PC-3 (cell line): Measurements from ENCODE around the gene SNRPA. TPM values are rescaled to one million over a fixed set of nuclear protein-coding genes. Genes with fewer than 3 reads are reported as not detected.

Source experiments
- ATAC-seq: fragments of 200-7000 bp; cut with Tn5 transposase; 2 replicates; pipeline ENCODE4 v1.9.1; 2020; ENCODE audit warnings: mild to moderate bottlenecking, moderate library complexity
- BruUV-seq: library from RNA; stranded (reverse); fragments of 400-500 nt; replicated peaks from 2 replicates; lab custom pipeline; 2021; lab: Mats Ljungman, UMichigan
- CTCF ChIA-PET: fragments of 300-600 bp; sonication (Branson Sonifier 250); formaldehyde crosslinking; loops from one replicate; lab custom pipeline; 2022; ENCODE audit warnings: antibody characterized with exemption; lab: Charles Lee
- POLR2A ChIA-PET: fragments of 300-600 bp; sonication (Branson Sonifier 250); formaldehyde crosslinking; loops from one replicate; lab custom pipeline; 2022; ENCODE audit warnings: antibody characterized with exemption; ENCODE audit not compliant: unreplicated experiment; lab: Charles Lee
- DNase-seq: peaks from one replicate; pipeline ENCODE4 v3.0.0-alpha.2; 2015
- H2AFZ ChIP-seq: fragments of 300-600 bp; sonication (generic); 2 replicates; pipeline ENCODE4 v1.6.0; 2016; ENCODE audit warnings: antibody characterized with exemption, low read length
- H3F3A ChIP-seq: fragments of 300-600 bp; sonication (generic); one replicate; pipeline ENCODE4 v1.6.0; 2017; ENCODE audit warnings: antibody characterized with exemption, low read length, control low read depth, mild to moderate bottlenecking; ENCODE audit not compliant: unreplicated experiment
- H3K27ac ChIP-seq: fragments of 300-600 bp; sonication (generic); 2 replicates; pipeline ENCODE4 v1.5.1; 2016; ENCODE audit warnings: mild to moderate bottlenecking, low read length
- H3K27me3 ChIP-seq: fragments of 300-600 bp; sonication (generic); 2 replicates; pipeline ENCODE4 v1.6.1; 2016; ENCODE audit warnings: low read length, mixed read lengths
- H3K36me3 ChIP-seq: fragments of 300-600 bp; sonication (generic); 2 replicates; pipeline ENCODE4 v1.6.1; 2016; ENCODE audit warnings: low read depth, mixed run types, low read length, mixed read lengths
- H3K4me1 ChIP-seq: fragments of 300-600 bp; sonication (generic); 2 replicates; pipeline ENCODE4 v1.5.1; 2016; ENCODE audit warnings: low read length; ENCODE audit not compliant: insufficient read depth
- H3K4me2 ChIP-seq: fragments of 300-600 bp; sonication (generic); 2 replicates; pipeline ENCODE4 v1.6.0; 2016; ENCODE audit warnings: low read length
- H3K4me3 ChIP-seq: fragments of 300-600 bp; sonication (generic); 2 replicates; pipeline ENCODE4 v1.5.1; 2016; ENCODE audit warnings: mild to moderate bottlenecking, low read length, mixed read lengths
- H3K79me2 ChIP-seq: fragments of 300-600 bp; sonication (generic); 2 replicates; pipeline ENCODE4 v1.6.1; 2017; ENCODE audit warnings: low read length, mixed read lengths
- H3K9ac ChIP-seq: fragments of 300-600 bp; sonication (generic); 2 replicates; pipeline ENCODE4 v1.6.0; 2016; ENCODE audit warnings: mild to moderate bottlenecking, low read length
- H3K9me2 ChIP-seq: fragments of 300-600 bp; sonication (generic); replicated peaks from 2 replicates; pipeline ENCODE4 v1.6.1; 2016; ENCODE audit warnings: mixed run types, low read length, mixed read lengths
- H3K9me3 ChIP-seq: fragments of 300-600 bp; sonication (generic); 2 replicates; pipeline ENCODE4 v1.6.1; 2016; ENCODE audit warnings: low read length, mixed read lengths
- H4K20me1 ChIP-seq: fragments of 300-600 bp; sonication (generic); 2 replicates; pipeline ENCODE4 v1.6.1; 2016; ENCODE audit warnings: low read length, mixed read lengths
- EZH2 ChIP-seq: fragments of 300-600 bp; sonication (generic); IDR thresholded peaks from one replicate; pipeline ENCODE4 v1.6.1; 2017; ENCODE audit warnings: antibody characterized with exemption, mild to moderate bottlenecking, low read length; ENCODE audit not compliant: unreplicated experiment
- EZH2phosphoT487 ChIP-seq: fragments of 300-600 bp; sonication (generic); IDR thresholded peaks from 2 replicates; pipeline ENCODE4 v1.6.1; 2018; ENCODE audit warnings: mild to moderate bottlenecking, antibody characterized with exemption, low read length, borderline replicate concordance
- intact Hi-C: fragments of 100-400 bp; cut with micrococcal nuclease; formaldehyde crosslinking; loops from 2 replicates; pipeline ENCODE4 v1.9.0; 2023
- total RNA-seq: library from RNA; depleted of rRNA; stranded (reverse); fragments of >200 nt; gene quantifications from 2 replicates; pipeline ENCODE4 v1.2.3, GENCODE V29; 2014
- TF ChIP-seq, protein P1 (sequence below): fragments of 300-600 bp; sonication (generic); conservative IDR thresholded peaks from 2 replicates; pipeline ENCODE4 v1.5.1; 2017; ENCODE audit warnings: antibody characterized with exemption, low read depth, mild to moderate bottlenecking, low read length

SNRPA gene
- total RNA-seq, 1 experiment from 2014 or later: 243 TPM

DNA sequence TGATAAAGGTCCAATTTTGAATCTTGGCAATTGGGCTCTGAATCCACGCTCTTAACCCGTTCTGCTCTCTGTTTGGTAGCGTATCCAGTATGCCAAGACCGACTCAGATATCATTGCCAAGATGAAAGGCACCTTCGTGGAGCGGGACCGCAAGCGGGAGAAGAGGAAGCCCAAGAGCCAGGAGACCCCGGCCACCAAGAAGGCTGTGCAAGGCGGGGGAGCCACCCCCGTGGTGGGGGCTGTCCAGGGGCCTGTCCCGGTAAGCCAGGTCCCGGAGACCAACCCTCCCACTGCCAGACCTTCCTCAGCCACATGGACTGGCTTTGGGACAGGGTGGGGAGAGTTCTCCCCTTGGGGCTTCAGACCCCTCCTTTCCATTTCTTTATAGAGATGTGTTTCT is 8.3 kb downstream of the SNRPA start:
- Histone ChIP-seq H3K9ac (no peak overlapping the region), H3K79me2 (peaks cover 47% of the 10 kb centered on the region), H2AFZ (no peak overlapping the region), H4K20me1 (peaks cover 26% of the 10 kb centered on the region), H3K4me3 (no peak overlapping the region), H3K9me3 (no peaks in the 10 kb centered on the region), H3K9me2 (no peaks in the 10 kb centered on the region), H3K27me3 (no peaks in the 10 kb centered on the region), H3K27ac (no peak overlapping the region), H3K4me1 (peaks cover 24% of the 10 kb centered on the region), H3K36me3 (peaks cover 55% of the 10 kb centered on the region), H3K4me2 (no peak overlapping the region), H3F3A (no peaks in the 10 kb centered on the region)
- ATAC-seq (no peak), DNase-seq (no peak)
- TF ChIP-seq, protein P1, sequence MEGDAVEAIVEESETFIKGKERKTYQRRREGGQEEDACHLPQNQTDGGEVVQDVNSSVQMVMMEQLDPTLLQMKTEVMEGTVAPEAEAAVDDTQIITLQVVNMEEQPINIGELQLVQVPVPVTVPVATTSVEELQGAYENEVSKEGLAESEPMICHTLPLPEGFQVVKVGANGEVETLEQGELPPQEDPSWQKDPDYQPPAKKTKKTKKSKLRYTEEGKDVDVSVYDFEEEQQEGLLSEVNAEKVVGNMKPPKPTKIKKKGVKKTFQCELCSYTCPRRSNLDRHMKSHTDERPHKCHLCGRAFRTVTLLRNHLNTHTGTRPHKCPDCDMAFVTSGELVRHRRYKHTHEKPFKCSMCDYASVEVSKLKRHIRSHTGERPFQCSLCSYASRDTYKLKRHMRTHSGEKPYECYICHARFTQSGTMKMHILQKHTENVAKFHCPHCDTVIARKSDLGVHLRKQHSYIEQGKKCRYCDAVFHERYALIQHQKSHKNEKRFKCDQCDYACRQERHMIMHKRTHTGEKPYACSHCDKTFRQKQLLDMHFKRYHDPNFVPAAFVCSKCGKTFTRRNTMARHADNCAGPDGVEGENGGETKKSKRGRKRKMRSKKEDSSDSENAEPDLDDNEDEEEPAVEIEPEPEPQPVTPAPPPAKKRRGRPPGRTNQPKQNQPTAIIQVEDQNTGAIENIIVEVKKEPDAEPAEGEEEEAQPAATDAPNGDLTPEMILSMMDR: no peak
- TF ChIP-seq EZH2 (no peak), EZH2phosphoT487 (no peak)
- no TSS peak for BruUV-seq
- intact Hi-C loops: no loop called here
- ChIA-PET POLR2A (no interaction called here), CTCF (no interaction called here)

DNA sequence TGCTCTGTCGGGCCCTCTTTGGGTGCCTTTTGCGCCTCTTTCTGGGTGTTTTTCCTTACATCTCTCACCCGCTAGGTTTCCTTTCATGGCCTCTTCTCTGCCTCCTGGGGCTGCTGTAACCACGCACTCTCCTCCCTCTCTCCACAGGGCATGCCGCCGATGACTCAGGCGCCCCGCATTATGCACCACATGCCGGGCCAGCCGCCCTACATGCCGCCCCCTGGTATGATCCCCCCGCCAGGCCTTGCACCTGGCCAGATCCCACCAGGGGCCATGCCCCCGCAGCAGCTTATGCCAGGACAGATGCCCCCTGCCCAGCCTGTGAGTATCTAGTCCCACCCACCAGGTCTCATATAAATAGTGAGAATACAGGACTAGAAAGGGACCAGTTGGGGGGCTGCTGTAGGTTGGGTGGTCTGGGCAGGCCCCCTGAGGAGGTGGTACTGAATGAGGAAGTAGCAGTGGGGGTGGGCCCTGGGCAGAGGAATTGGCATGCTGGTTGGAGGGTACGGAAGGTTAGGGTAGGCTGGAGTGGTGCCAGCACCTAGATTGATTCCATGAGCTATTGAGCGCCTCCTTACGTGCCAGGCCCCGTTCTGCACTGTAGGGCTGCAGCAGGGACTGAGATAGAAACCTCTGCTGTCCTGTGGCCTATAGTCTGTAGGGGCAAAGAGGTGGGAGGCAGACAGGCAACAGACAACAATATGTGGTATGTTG is 11.9 kb downstream of the SNRPA start:
- Histone ChIP-seq H3K9ac (no peak overlapping the region), H4K20me1 (no peaks in the 10 kb centered on the region), H3K4me2 (no peak overlapping the region), H3K27ac (no peak overlapping the region), H3K4me3 (no peak overlapping the region), H3K9me3 (no peaks in the 10 kb centered on the region), H3F3A (no peaks in the 10 kb centered on the region), H3K4me1 (no peaks in the 10 kb centered on the region), H3K36me3 (peaks cover 57% of the 10 kb centered on the region), H3K27me3 (no peaks in the 10 kb centered on the region), H3K79me2 (peaks cover 14% of the 10 kb centered on the region), H2AFZ (no peak overlapping the region), H3K9me2 (no peaks in the 10 kb centered on the region)
- no peak for ATAC-seq
- CTCF ChIA-PET: no interaction called here
- DNase-seq: no peak
- intact Hi-C loops: no loop called here
- TF ChIP-seq EZH2: no peak
- TF ChIP-seq, protein P1: no peak
- no peak for TF ChIP-seq EZH2phosphoT487
- POLR2A ChIA-PET: no interaction called here
- no TSS peak for BruUV-seq

DNA sequence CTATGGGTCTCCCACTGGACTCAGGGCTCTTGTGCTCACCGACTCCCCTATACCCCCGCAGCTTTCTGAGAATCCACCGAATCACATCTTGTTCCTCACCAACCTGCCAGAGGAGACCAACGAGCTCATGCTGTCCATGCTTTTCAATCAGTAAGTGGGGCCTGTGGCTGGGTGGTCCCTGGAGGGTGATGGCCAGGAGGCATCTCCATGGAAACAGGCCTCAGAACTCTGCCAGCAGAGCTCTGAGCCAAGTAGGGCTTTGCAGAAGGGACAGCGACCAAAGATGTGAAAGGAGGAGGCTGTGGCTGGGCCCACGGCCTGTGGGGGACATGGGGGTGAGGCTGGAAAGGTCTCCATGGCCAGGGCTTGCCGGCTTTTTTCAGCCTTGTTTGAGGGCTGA is 12.5 kb downstream of the SNRPA start:
- ATAC-seq (no peak), DNase-seq (no peak)
- Histone ChIP-seq H3K9ac (no peak overlapping the region), H3K27me3 (no peaks in the 10 kb centered on the region), H3K4me1 (no peaks in the 10 kb centered on the region), H3K9me3 (no peaks in the 10 kb centered on the region), H3K9me2 (no peaks in the 10 kb centered on the region), H4K20me1 (no peaks in the 10 kb centered on the region), H3F3A (no peaks in the 10 kb centered on the region), H2AFZ (no peak overlapping the region), H3K4me2 (no peak overlapping the region), H3K27ac (no peak overlapping the region), H3K4me3 (no peak overlapping the region), H3K79me2 (peaks cover 10% of the 10 kb centered on the region), H3K36me3 (peaks cover 53% of the 10 kb centered on the region)
- ChIA-PET POLR2A (interaction anchor here (0.5 kb wide), 1 partner anchor 42 kb away, joined by 3 read pairs; no protein-coding TSS in a partner anchor), CTCF (interaction anchor here (0.6 kb wide), 1 partner anchor 500 kb away, joined by 3 read pairs; no protein-coding TSS in a partner anchor)
- no TSS peak for BruUV-seq
- TF ChIP-seq, protein P1: no peak
- TF ChIP-seq EZH2 (no peak), EZH2phosphoT487 (no peak)
- intact Hi-C loops: no loop called here
